B cell (primary cell): ENCODE measurements around the gene RFPL2. TPM values are rescaled to one million over a fixed set of nuclear protein-coding genes. Genes with fewer than 3 reads are reported as not detected.
"Not testable (repeated sequence)": the region's sequence is repeated elsewhere in the genome, so short reads cannot be mapped to it uniquely, and the experiment has no call there.

Experiments
- ATAC-seq: fragments of 200-7000 bp; cut with Tn5 transposase; one replicate; pipeline ENCODE4 v1.10.0; 2021; ENCODE audit warnings: low read depth, mild to moderate bottlenecking, moderate number of reproducible peaks, moderate library complexity
- CTCF ChIA-PET: fragments of 350-600 bp; sonication (Branson Sonifier 250); formaldehyde crosslinking; loops from one replicate; lab custom pipeline; 2021; ENCODE audit warnings: antibody characterized with exemption, inconsistent platforms; lab: Charles Lee
- POLR2A ChIA-PET: fragments of 350-600 bp; sonication (Branson Sonifier 250); formaldehyde crosslinking; loops from one replicate; lab custom pipeline; 2021; ENCODE audit warnings: antibody characterized with exemption; lab: Charles Lee
- DNase-seq: peaks from one replicate; pipeline ENCODE4 v3.0.0; 2013
- H2AFZ ChIP-seq: 2 replicates; pipeline ENCODE4 v1.6.1; 2012; ENCODE audit warnings: mild to moderate bottlenecking, low read depth, low read length; ENCODE audit not compliant: insufficient read depth, poor library complexity, severe bottlenecking
- H3K27ac ChIP-seq, 2 donors: 1 replicate in 1 of 2; 2 replicates in 1 of 2; pipeline ENCODE4 v1.5.1; 2012 to 2013; ENCODE audit warnings: low read length in 2 of 2, mild to moderate bottlenecking in 2 of 2, moderate library complexity in 1 of 2
- H3K27me3 ChIP-seq, 4 experiments: fragments of 200-600 bp in 1 of 4; sonication (generic) in 1 of 4; replicated peaks in 1 of 4; 1 replicate in 2 of 4; 2 replicates in 2 of 4; pipeline versions ENCODE4 v1.6.1 to v1.7.0; 2013 to 2016; ENCODE audit warnings: low read length in 3 of 4, mild to moderate bottlenecking in 2 of 4, mixed read lengths in 1 of 4, moderate library complexity in 1 of 4; ENCODE audit not compliant: insufficient read depth in 4 of 4, control insufficient read depth in 3 of 4; ENCODE audit errors: control extremely low read depth in 1 of 4
- H3K36me3 ChIP-seq, 2 experiments: replicated peaks in 1 of 2; 1 replicate in 1 of 2; 2 replicates in 1 of 2; pipeline versions ENCODE4 v1.6.1 to v1.7.1; 2013; ENCODE audit warnings: low read length in 1 of 2; ENCODE audit not compliant: insufficient read depth in 2 of 2, control insufficient read depth in 1 of 2; ENCODE audit errors: control extremely low read depth in 1 of 2, extremely low read depth in 1 of 2
- H3K4me1 ChIP-seq, 2 donors: fragments of 200-600 bp in 1 of 2; sonication (generic) in 1 of 2; 1 replicate in 1 of 2; 2 replicates in 1 of 2; pipeline versions ENCODE4 v1.5.1 to v1.6.1; 2013 to 2017; ENCODE audit warnings: low read length in 2 of 2; ENCODE audit not compliant: control insufficient read depth in 2 of 2, insufficient read depth in 2 of 2
- H3K4me2 ChIP-seq: replicated peaks from 2 replicates; pipeline ENCODE3; 2012; ENCODE audit warnings: mild to moderate bottlenecking, low read depth, low read length; ENCODE audit not compliant: poor library complexity, severe bottlenecking
- H3K4me3 ChIP-seq, 5 experiments: fragments of 200-600 bp in 1 of 5; sonication (generic) in 1 of 5; 1 replicate in 3 of 5; 2 replicates in 2 of 5; pipeline versions ENCODE4 v1.5.1 to v1.7.0; 2011 to 2016; ENCODE audit warnings: low read length in 4 of 5, mild to moderate bottlenecking in 4 of 5, low read depth in 2 of 5, control low read depth in 1 of 5, moderate library complexity in 1 of 5; ENCODE audit not compliant: insufficient read depth in 1 of 5; ENCODE audit errors: control extremely low read depth in 1 of 5, extremely low read depth in 1 of 5
- H3K79me2 ChIP-seq: fragments of 200-600 bp; sonication (generic); one replicate; pipeline ENCODE4 v1.6.0; 2016; ENCODE audit warnings: low read length; ENCODE audit not compliant: control insufficient read depth, insufficient read depth
- H3K9ac ChIP-seq: fragments of 200-600 bp; sonication (generic); 2 replicates; pipeline ENCODE4 v1.6.1; 2017; ENCODE audit warnings: mild to moderate bottlenecking, low read length, moderate library complexity
- H3K9me3 ChIP-seq, 3 donors: one replicate each; pipeline versions ENCODE4 v1.6.1 to v1.7.1; 2013; ENCODE audit warnings: low read length in 2 of 3; ENCODE audit not compliant: control insufficient read depth in 2 of 3, insufficient read depth in 1 of 3; ENCODE audit errors: control extremely low read depth in 1 of 3
- H4K20me1 ChIP-seq: 2 replicates; pipeline ENCODE4 v1.6.0; 2012; ENCODE audit warnings: mild to moderate bottlenecking, low read length; ENCODE audit not compliant: insufficient read depth, control insufficient read depth, poor library complexity, severe bottlenecking
- H3K27ac Mint-ChIP-seq: one replicate; pipeline ENCODE4 v1.8.0; 2021; ENCODE audit warnings: mixed read lengths
- H3K27me3 Mint-ChIP-seq: one replicate; pipeline ENCODE4 v1.8.0; 2021; ENCODE audit warnings: mixed read lengths
- H3K4me1 Mint-ChIP-seq: one replicate; pipeline ENCODE4 v1.8.0; 2021; ENCODE audit warnings: mixed read lengths
- H3K4me3 Mint-ChIP-seq: one replicate; pipeline ENCODE4 v1.8.0; 2021; ENCODE audit warnings: mixed read lengths
- H3K9me3 Mint-ChIP-seq: one replicate; pipeline ENCODE4 v1.8.0; 2022; ENCODE audit warnings: mixed read lengths; ENCODE audit not compliant: insufficient read depth
- EZH2 ChIP-seq: IDR thresholded peaks from 2 replicates; pipeline ENCODE4 v1.6.1; 2012; ENCODE audit warnings: borderline replicate concordance, low read depth, mild to moderate bottlenecking, moderate library complexity, low read length; ENCODE audit not compliant: insufficient read depth, poor library complexity, severe bottlenecking
- WGBS: methylation state at CpG from one replicate; pipeline ENCODE4 v1.1.5; 2013; ENCODE audit warnings: missing lambda C conversion rate; ENCODE audit not compliant: insufficient coverage; 5-methylcytosine and 5-hydroxymethylcytosine counted together
- intact Hi-C: fragments of 100-400 bp; cut with micrococcal nuclease; formaldehyde crosslinking; loops from one replicate; pipeline ENCODE4 v1.10.0; 2022
- polyA plus RNA-seq: library from polyadenylated mRNA; depleted of rRNA; stranded (reverse); fragments of >200 nt; gene quantifications from 2 replicates; pipeline ENCODE4 v1.2.3, GENCODE V29; 2012
- total RNA-seq, 2 donors: library from RNA; stranded (reverse); fragments of 120-200 nt in 1 of 2; gene quantifications; 1 replicate in 1 of 2; 2 replicates in 1 of 2; pipeline versions ENCODE4 v1.2.3 to v1.2.4, GENCODE V29; 2013 to 2022
- TF ChIP-seq, protein P1 (sequence below): fragments of 200-600 bp; IDR thresholded peaks from one replicate; pipeline ENCODE4 v1.8.0; 2022; ENCODE audit warnings: antibody characterized with exemption, mild to moderate bottlenecking

The RFPL2 gene
- total and polyA plus RNA-seq, 2 donors (not counting 1 experiment from before 2014, with no cell fraction given): not detected

DNA sequence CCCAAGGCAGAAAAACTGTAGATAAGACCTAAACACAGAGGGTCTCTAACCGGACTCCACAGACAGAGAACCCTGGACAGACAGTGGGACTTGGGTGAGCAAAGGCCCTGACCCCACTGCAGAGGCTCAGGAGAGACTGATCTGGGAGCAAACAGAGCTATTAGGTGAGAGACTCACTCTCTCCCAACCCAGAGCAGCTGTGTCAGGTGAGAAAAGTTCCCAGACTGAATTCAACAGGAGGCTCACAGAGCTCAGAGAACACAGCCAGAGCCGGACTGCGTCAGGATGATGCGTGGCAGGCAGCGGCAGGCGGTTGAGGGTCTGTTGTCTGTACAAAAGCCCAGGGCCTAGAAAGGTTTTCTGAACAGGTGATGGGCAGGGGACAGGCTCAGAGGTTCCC, 5.5 kb downstream of the RFPL2 start:
- H3K27ac Mint-ChIP-seq: no peak overlapping the region
- H3K9me3 ChIP-seq: peaks cover 0 to 6% (median 0%) of the 10 kb centered on the region in 3 donors
- H3K4me3 Mint-ChIP-seq: no peak overlapping the region
- H3K79me2 ChIP-seq: no peaks in the 10 kb centered on the region
- H2AFZ ChIP-seq: no peak overlapping the region
- no peak overlapping the region for H3K9ac ChIP-seq
- ChIA-PET POLR2A (no interaction called here), CTCF (interaction anchor here (1.0 kb wide), 1 partner anchor 25 kb away, joined by 3 read pairs; no protein-coding TSS in a partner anchor)
- peaks cover 4% of the 10 kb centered on the region for H3K4me1 Mint-ChIP-seq
- no peaks in the 10 kb centered on the region for H4K20me1 ChIP-seq
- H3K27me3 Mint-ChIP-seq: peaks cover 36% of the 10 kb centered on the region
- no peak overlapping the region for H3K4me2 ChIP-seq
- H3K4me3 ChIP-seq: no peak overlapping the region
- TF ChIP-seq, protein P1, sequence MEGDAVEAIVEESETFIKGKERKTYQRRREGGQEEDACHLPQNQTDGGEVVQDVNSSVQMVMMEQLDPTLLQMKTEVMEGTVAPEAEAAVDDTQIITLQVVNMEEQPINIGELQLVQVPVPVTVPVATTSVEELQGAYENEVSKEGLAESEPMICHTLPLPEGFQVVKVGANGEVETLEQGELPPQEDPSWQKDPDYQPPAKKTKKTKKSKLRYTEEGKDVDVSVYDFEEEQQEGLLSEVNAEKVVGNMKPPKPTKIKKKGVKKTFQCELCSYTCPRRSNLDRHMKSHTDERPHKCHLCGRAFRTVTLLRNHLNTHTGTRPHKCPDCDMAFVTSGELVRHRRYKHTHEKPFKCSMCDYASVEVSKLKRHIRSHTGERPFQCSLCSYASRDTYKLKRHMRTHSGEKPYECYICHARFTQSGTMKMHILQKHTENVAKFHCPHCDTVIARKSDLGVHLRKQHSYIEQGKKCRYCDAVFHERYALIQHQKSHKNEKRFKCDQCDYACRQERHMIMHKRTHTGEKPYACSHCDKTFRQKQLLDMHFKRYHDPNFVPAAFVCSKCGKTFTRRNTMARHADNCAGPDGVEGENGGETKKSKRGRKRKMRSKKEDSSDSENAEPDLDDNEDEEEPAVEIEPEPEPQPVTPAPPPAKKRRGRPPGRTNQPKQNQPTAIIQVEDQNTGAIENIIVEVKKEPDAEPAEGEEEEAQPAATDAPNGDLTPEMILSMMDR: no peak
- TF ChIP-seq EZH2: no peak
- no peaks in the 10 kb centered on the region for H3K36me3 ChIP-seq
- peaks cover 6 to 8% of the 10 kb centered on the region in 2 donors for H3K4me1 ChIP-seq
- no peak for ATAC-seq
- H3K27me3 ChIP-seq: peaks cover 0 to 24% (median 5%) of the 10 kb centered on the region in 4 experiments
- intact Hi-C loops: no loop called here
- H3K27ac ChIP-seq: no peak overlapping the region
- no peaks in the 10 kb centered on the region for H3K9me3 Mint-ChIP-seq
- no peak for DNase-seq
- WGBS: 91% methylated on average over 6 of the region's 6 CpGs

DNA sequence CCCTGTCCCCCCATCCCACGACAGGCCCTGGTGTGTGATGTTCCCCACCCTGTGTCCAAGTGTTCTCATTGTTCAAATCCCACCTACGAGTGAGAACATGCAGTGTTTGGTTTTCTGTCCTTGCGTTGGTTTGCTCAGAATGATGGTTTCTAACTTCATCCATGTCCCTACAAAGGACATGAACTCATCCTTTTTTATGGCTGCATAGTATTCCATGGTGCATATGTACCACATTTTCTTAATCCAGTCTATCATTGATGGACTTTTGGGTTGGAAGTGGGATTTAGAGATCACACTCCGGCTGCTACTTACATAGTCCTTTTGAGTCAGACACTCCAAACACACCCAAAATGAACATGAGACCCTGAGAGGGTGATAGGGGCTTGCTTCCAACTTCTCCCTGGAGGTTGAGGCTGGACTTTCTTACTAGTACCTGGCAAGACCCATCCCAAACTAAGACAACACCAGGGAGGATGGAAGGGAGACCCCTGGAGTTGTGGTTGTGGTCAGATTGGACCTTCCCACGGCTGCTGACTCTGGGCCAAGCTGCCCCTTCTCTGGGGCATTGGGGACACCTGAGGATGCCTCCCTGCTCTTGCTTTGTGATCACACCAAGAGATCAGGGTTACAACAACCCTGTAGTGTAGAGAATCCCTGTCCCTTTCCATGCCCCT, 7.2 kb downstream of the RFPL2 start:
- H3K9me3 Mint-ChIP-seq: not testable (repeated sequence)

DNA sequence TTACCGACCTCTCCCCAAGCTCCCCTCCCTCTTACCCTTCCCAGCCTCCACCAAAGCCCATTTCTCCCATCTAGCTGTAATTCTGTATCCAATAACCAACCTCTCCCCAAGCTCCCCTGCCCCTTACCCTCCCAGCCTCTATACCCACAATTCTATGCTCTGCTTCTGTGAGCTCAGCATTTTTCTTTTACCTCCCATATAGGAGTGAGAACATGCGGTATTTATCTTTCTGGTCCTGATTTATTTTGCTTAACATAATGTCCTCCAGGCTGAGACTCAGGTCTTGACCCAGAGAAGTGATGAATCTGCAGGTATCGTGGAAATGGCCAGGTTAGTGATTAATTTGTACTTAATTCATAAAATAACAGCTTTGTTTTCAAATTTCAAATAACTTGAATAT, 9.0 kb downstream of the RFPL2 start:
- H3K4me1 Mint-ChIP-seq, H3K4me3 Mint-ChIP-seq, H2AFZ ChIP-seq, H3K4me3 ChIP-seq, CTCF ChIA-PET, intact Hi-C loops, POLR2A ChIA-PET, H3K79me2 ChIP-seq, H3K4me1 ChIP-seq, H3K9ac ChIP-seq, H3K9me3 Mint-ChIP-seq, H3K9me3 ChIP-seq, H3K27ac ChIP-seq, DNase-seq, ATAC-seq, H3K36me3 ChIP-seq, H4K20me1 ChIP-seq, H3K27ac Mint-ChIP-seq, H3K4me2 ChIP-seq, H3K27me3 ChIP-seq: not testable (repeated sequence)
- peaks cover 32% of the 10 kb centered on the region for H3K27me3 Mint-ChIP-seq
- 100% methylated on average over 1 of the region's 3 CpGs for WGBS

More for the DNA sequence above, 7.2 kb downstream of the RFPL2 start:
- CTCF ChIA-PET, POLR2A ChIA-PET, H3K79me2 ChIP-seq, H2AFZ ChIP-seq, H4K20me1 ChIP-seq, H3K4me3 ChIP-seq, H3K9ac ChIP-seq, ATAC-seq, H3K9me3 ChIP-seq, DNase-seq, H3K27ac ChIP-seq, intact Hi-C loops, H3K4me1 Mint-ChIP-seq, H3K4me1 ChIP-seq, H3K4me2 ChIP-seq, H3K36me3 ChIP-seq, H3K4me3 Mint-ChIP-seq, H3K27ac Mint-ChIP-seq: not testable (repeated sequence)
- WGBS: 100% methylated on average over 1 of the region's 5 CpGs
- peaks cover 31% of the 10 kb centered on the region for H3K27me3 Mint-ChIP-seq
- peaks cover 0 to 11% (median 2%) of the 10 kb centered on the region in 4 experiments for H3K27me3 ChIP-seq
